ENCODE data around the gene NDUFAF2. TPM values are rescaled to one million over a fixed set of nuclear protein-coding genes. Genes with fewer than 3 reads are reported as not detected.
"Not testable (repeated sequence)": the region's sequence is repeated elsewhere in the genome, so short reads cannot be mapped to it uniquely, and the experiment has no call there.

The NDUFAF2 gene
- polyA plus RNA-seq, 1 donor = 39.3 TPM

DNA sequence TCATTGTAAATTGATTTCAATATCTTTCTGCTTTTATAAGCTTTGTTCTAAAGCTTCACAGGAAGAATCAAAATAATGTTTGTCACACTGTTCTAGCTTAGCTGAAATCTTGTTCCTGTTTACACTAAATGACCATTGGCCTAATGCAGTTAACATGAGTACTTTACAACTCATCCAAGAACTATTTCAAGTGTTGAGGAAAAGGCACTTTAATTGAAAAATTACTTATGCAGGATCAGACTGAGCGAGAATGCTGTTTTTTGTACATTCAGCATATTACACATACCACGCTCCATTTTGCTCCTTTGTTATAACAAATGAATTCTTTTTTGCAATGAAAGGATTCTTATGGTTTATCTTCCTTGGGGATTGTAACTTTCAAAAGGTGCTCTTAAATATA, 239.7 kb downstream of the NDUFAF2 start:
- 81% methylated on average over 2 of the region's 2 CpGs for WGBS (ENCODE audit: insufficient coverage, low lambda C conversion rate)
- Histone ChIP-seq H3K27me3 (ENCODE audit: control insufficient read depth, insufficient read depth, low read length) (no peaks in the 10 kb centered on the region), H3K9me3 (ENCODE audit: control insufficient read depth, low read depth, low read length) (no peaks in the 10 kb centered on the region)

DNA sequence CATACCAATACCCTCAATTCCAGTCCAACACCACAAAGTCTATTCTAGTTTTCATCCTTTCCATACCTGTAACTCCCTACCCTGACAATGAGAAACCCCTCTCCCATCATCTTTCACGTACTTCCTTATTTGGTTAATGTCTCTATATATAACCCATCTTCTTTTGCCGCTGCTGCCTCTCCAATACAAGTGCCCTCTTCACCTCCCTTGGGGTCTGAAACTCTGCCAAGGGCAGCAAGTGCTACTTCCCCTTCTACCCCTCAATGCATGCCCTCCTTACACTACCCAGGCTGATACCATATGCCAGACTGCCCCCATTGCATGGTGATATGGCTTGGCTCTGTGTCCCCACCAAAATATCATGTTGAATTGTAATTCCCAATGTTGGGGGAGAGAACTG, 241.6 kb downstream of the NDUFAF2 start:
- no CpG with 5 or more reads among the region's 2 CpGs for WGBS (ENCODE audit: insufficient coverage, low lambda C conversion rate)
- Histone ChIP-seq H3K9me3 (ENCODE audit: control insufficient read depth, low read depth, low read length) (no peaks in the 10 kb centered on the region), H3K4me1 (ENCODE audit: control insufficient read depth, insufficient read depth, low read length) (no peaks in the 10 kb centered on the region), H3K36me3 (ENCODE audit: control insufficient read depth, insufficient read depth, low read length) (no peaks in the 10 kb centered on the region), H3K4me3 (ENCODE audit: low read length) (no peak overlapping the region), H3K27ac (ENCODE audit: low read length) (no peak overlapping the region), H3K27me3 (ENCODE audit: control insufficient read depth, insufficient read depth, low read length) (no peaks in the 10 kb centered on the region)
- DNase-seq = no peak

More for the DNA sequence above, 239.7 kb downstream of the NDUFAF2 start:
- H3K4me3 ChIP-seq (ENCODE audit: low read length) = no peak overlapping the region
- no peak overlapping the region for H3K27ac ChIP-seq (ENCODE audit: low read length)
- no peak for DNase-seq
- no peaks in the 10 kb centered on the region for H3K4me1 ChIP-seq (ENCODE audit: control insufficient read depth, insufficient read depth, low read length)
- H3K36me3 ChIP-seq (ENCODE audit: control insufficient read depth, insufficient read depth, low read length) = no peaks in the 10 kb centered on the region

DNA sequence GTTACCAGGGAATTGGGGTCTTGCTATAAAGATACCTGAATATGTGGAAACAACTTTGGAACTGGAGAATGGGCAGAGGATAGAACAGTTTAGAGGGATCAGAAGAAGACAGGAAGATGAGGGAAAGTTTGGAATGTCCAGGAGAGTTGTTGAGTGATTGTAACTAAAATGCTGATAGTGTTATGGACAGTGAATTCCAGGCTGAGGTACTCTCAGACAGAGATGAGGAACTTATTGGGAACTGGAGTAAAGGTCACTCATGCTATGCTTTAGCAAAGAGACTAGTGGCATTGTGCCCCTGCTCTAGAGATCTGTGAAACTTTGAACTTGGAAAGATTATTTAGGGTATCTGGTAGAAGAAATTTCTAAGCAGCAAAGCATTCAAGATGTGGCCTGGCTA, 242.3 kb downstream of the NDUFAF2 start:
- not testable (repeated sequence) for H3K4me3 ChIP-seq (ENCODE audit: low read length); H3K4me1 ChIP-seq (ENCODE audit: control insufficient read depth, insufficient read depth, low read length); H3K9me3 ChIP-seq (ENCODE audit: control insufficient read depth, low read depth, low read length); H3K36me3 ChIP-seq (ENCODE audit: control insufficient read depth, insufficient read depth, low read length); DNase-seq; H3K27me3 ChIP-seq (ENCODE audit: control insufficient read depth, insufficient read depth, low read length); H3K27ac ChIP-seq (ENCODE audit: low read length)

DNA sequence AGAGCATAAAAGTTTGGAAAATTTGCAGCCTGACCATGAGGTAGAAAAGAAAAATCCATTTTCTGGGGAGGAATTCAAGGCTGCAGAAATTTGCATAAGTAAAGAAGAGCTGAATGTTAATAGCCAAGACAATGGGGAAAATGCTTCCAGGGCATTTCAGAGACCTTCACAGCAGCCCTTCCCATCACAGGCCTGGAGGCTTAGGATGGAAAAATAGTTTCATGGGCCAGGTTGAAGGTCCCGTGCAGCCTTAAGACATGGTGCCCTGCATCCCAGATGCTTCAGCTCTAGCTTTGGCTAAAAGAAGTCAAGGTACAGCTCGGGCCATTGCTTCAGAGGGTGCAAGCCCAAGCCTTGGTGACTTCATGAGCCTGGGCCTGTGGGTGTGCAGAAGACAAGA, 242.8 kb downstream of the NDUFAF2 start:
- WGBS (ENCODE audit: insufficient coverage, low lambda C conversion rate) = no CpG with 5 or more reads among the region's 2 CpGs
- not testable (repeated sequence) for DNase-seq

DNA sequence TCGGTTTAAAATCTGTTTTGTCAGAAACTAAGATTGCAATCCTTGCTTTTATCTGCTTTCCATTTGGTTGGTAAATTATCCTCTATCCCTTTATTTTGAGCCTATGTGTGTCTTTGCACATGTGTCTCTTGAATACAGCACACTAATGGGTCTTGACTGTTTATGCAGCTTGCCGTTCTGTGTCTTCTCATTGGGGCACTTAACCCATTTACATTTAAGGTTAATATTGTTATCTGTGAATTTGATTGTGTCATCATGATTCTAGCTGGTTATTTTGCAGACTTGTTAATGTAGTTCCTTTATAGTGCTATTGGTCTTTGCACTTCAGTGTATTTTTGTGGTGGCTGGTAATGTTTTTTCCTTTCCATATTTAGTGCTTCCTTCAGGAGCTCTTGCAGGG, 253.6 kb downstream of the NDUFAF2 start:
- H3K9me3 ChIP-seq (ENCODE audit: control insufficient read depth, low read depth, low read length) = peaks cover 3% of the 10 kb centered on the region
- no peaks in the 10 kb centered on the region for H3K36me3 ChIP-seq (ENCODE audit: control insufficient read depth, insufficient read depth, low read length)
- DNase-seq = no peak
- no peaks in the 10 kb centered on the region for H3K4me1 ChIP-seq (ENCODE audit: control insufficient read depth, insufficient read depth, low read length)
- 100% methylated on average over 1 of the region's 2 CpGs for WGBS (ENCODE audit: insufficient coverage, low lambda C conversion rate)
- H3K27me3 ChIP-seq (ENCODE audit: control insufficient read depth, insufficient read depth, low read length) = no peaks in the 10 kb centered on the region
- no peak overlapping the region for H3K4me3 ChIP-seq (ENCODE audit: low read length)
- H3K27ac ChIP-seq (ENCODE audit: low read length) = no peak overlapping the region

More for the DNA sequence above, 242.8 kb downstream of the NDUFAF2 start:
- H3K4me1 ChIP-seq (ENCODE audit: control insufficient read depth, insufficient read depth, low read length); H3K36me3 ChIP-seq (ENCODE audit: control insufficient read depth, insufficient read depth, low read length); H3K9me3 ChIP-seq (ENCODE audit: control insufficient read depth, low read depth, low read length); H3K4me3 ChIP-seq (ENCODE audit: low read length); H3K27ac ChIP-seq (ENCODE audit: low read length); H3K27me3 ChIP-seq (ENCODE audit: control insufficient read depth, insufficient read depth, low read length): not testable (repeated sequence)

DNA sequence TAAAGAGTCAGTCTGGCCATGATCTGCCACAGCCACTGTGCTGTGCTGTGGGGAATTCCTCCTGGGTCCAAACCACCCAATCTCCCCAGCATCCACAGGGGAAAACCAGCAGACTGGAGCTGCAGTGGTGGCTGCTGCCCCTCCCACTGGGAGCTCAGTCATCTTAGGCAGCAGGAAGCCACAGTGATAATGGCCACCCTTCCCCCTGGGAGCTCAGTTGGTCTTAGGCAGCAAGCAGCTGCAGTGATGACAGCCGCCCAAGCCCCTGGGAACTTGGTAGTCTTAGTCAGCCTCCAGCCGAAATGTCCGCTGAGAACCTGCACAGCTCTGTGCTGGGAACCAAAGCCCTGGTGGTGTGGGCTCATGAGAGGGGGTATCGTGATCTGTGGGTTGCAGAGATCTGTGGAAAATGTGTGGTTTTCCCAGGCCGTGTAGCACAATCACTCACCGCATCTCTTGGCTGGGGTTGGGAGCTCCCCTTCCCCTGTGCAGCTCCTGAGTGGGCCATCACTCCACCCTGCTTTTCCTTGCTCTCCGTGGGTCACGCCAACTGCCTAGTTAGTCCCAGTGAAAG, 255.7 kb downstream of the NDUFAF2 start:
- Histone ChIP-seq H3K9me3 (ENCODE audit: control insufficient read depth, low read depth, low read length) (peaks cover 3% of the 10 kb centered on the region), H3K36me3 (ENCODE audit: control insufficient read depth, insufficient read depth, low read length) (no peaks in the 10 kb centered on the region), H3K4me1 (ENCODE audit: control insufficient read depth, insufficient read depth, low read length) (no peaks in the 10 kb centered on the region), H3K4me3 (ENCODE audit: low read length) (no peak overlapping the region), H3K27ac (ENCODE audit: low read length) (no peak overlapping the region), H3K27me3 (ENCODE audit: control insufficient read depth, insufficient read depth, low read length) (no peaks in the 10 kb centered on the region)
- no CpG with 5 or more reads among the region's 8 CpGs for WGBS (ENCODE audit: insufficient coverage, low lambda C conversion rate)
- no peak for DNase-seq

DNA sequence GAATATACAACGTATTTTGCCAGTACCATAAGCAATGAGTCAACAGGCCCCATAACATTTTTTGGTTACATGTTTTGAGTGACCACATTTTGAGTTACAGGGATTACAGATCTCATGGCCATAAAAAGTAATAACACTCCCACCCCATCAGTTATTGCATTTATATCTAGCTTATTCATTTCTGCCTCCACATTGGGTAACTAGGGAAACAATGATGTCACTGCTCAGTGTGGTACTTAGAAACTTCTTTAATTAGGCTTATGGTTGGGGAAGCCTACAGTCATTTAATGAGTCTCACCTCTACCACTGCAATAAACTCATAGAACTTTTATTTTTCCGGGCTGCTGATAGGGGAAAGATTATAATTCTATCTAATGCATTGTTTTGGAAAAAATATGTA, 257.2 kb downstream of the NDUFAF2 start:
- Histone ChIP-seq H3K27me3 (ENCODE audit: control insufficient read depth, insufficient read depth, low read length) (no peaks in the 10 kb centered on the region), H3K4me1 (ENCODE audit: control insufficient read depth, insufficient read depth, low read length) (no peaks in the 10 kb centered on the region), H3K9me3 (ENCODE audit: control insufficient read depth, low read depth, low read length) (peaks cover 3% of the 10 kb centered on the region), H3K27ac (ENCODE audit: low read length) (no peak overlapping the region), H3K4me3 (ENCODE audit: low read length) (no peak overlapping the region), H3K36me3 (ENCODE audit: control insufficient read depth, insufficient read depth, low read length) (no peaks in the 10 kb centered on the region)
- no peak for DNase-seq
- 92% methylated on average over 1 of the region's 2 CpGs for WGBS (ENCODE audit: insufficient coverage, low lambda C conversion rate)

Other genes starting within 250 kb of the NDUFAF2 start
- gene DEPDC1B, start 245.0 kb upstream of the NDUFAF2 start, polyA plus RNA-seq = 15.3 TPM
- gene ELOVL7, start 100.9 kb upstream of the NDUFAF2 start, polyA plus RNA-seq = 77.3 TPM
- 10.4 TPM for gene ERCC8, start 135 bp upstream of the NDUFAF2 start, polyA plus RNA-seq
- 83.7 TPM for gene SMIM15, start 217.3 kb downstream of the NDUFAF2 start, polyA plus RNA-seq

Data from large intestine (tissue), 3 donors.